ENCODE measurements around the gene PIK3R3.

The PIK3R3 gene

GRCh38 chr1:46043458-46044017 lies 88.9 kb downstream of the PIK3R3 start:
- Histone ChIP-seq H3K4me2 (ENCODE audit: low read length, poor library complexity, severe bottlenecking) (no peak overlapping the region), H3K9ac (ENCODE audit: low read length) (no peak overlapping the region), H3K27ac (ENCODE audit: low read length, poor library complexity, severe bottlenecking) (no peak overlapping the region), H3K23ac (ENCODE audit: low read length in 2 of 2) (no peak overlapping the region), H3K4me1 (ENCODE audit: control insufficient read depth, insufficient read depth, low read depth, low read length) (peaks cover 5% of the 10 kb centered on the region), H4K91ac (ENCODE audit: low read length) (no peak overlapping the region), H3K36me3 (ENCODE audit: control insufficient read depth in 1 of 2, insufficient read depth in 2 of 2, low read depth in 1 of 2, low read length in 2 of 2) (peaks cover 4 to 27% of the 10 kb centered on the region in 2 experiments), H3K4me3 (ENCODE audit: insufficient read depth in 1 of 2, low read depth in 1 of 2, low read length in 2 of 2) (no peak overlapping the region), H4K8ac (ENCODE audit: low read length) (no peak overlapping the region), H2AK5ac (ENCODE audit: low read length, severe bottlenecking) (no peak overlapping the region), H2BK120ac (ENCODE audit: low read depth, low read length) (no peak overlapping the region), H3K14ac (ENCODE audit: low read length in 2 of 2) (no peak overlapping the region), H2BK5ac (ENCODE audit: low read depth, low read length, poor library complexity, severe bottlenecking) (no peak overlapping the region), H3K4ac (ENCODE audit: low read depth in 1 of 2, low read length in 2 of 2) (no peak overlapping the region), H3K79me1 (replicated peaks; ENCODE audit: low read length, poor library complexity, severe bottlenecking) (peaks cover 8% of the 10 kb centered on the region), H3K18ac (ENCODE audit: low read depth in 1 of 2, low read length in 2 of 2) (no peak overlapping the region), H2BK12ac (ENCODE audit: low read length in 2 of 2) (no peak overlapping the region), H3K27me3 (ENCODE audit: control insufficient read depth in 1 of 2, insufficient read depth in 1 of 2, low read length in 2 of 2) (no peaks in the 10 kb centered on the region), H2BK15ac (ENCODE audit: low read depth, poor library complexity, severe bottlenecking) (no peak overlapping the region), H2AFZ (ENCODE audit: low read depth, low read length) (no peak overlapping the region), H3K9me3 (ENCODE audit: control insufficient read depth, low read length) (no peaks in the 10 kb centered on the region)
- 91% methylated on average over 11 of the region's 11 CpGs for WGBS
- DNase-seq, result no peak

GRCh38 chr1:46041974-46042373 lies 90.5 kb downstream of the PIK3R3 start:
- H3K79me1 ChIP-seq (replicated peaks; ENCODE audit: low read length, poor library complexity, severe bottlenecking), result peaks cover 8% of the 10 kb centered on the region
- no peak overlapping the region for H2BK120ac ChIP-seq (ENCODE audit: low read depth, low read length)
- no peak for DNase-seq
- H3K9ac ChIP-seq (ENCODE audit: low read length), result no peak overlapping the region
- H3K27ac ChIP-seq (ENCODE audit: low read length, poor library complexity, severe bottlenecking), result no peak overlapping the region
- peaks cover 4 to 27% of the 10 kb centered on the region in 2 experiments for H3K36me3 ChIP-seq (ENCODE audit: control insufficient read depth in 1 of 2, insufficient read depth in 2 of 2, low read depth in 1 of 2, low read length in 2 of 2)
- H3K4ac ChIP-seq (ENCODE audit: low read depth in 1 of 2, low read length in 2 of 2), result no peak overlapping the region
- H3K18ac ChIP-seq (ENCODE audit: low read depth in 1 of 2, low read length in 2 of 2), result no peak overlapping the region
- H3K4me3 ChIP-seq (ENCODE audit: insufficient read depth in 1 of 2, low read depth in 1 of 2, low read length in 2 of 2), result no peak overlapping the region
- H3K14ac ChIP-seq (ENCODE audit: low read length in 2 of 2), result no peak overlapping the region
- H2AK5ac ChIP-seq (ENCODE audit: low read length, severe bottlenecking), result no peak overlapping the region
- peak overlapping the region in 1 of 2 experiments; percentile 9 for H3K23ac ChIP-seq (ENCODE audit: low read length in 2 of 2)
- no peak overlapping the region for H4K8ac ChIP-seq (ENCODE audit: low read length)
- H3K4me1 ChIP-seq (ENCODE audit: control insufficient read depth, insufficient read depth, low read depth, low read length), result peaks cover 8% of the 10 kb centered on the region
- H4K91ac ChIP-seq (ENCODE audit: low read length), result no peak overlapping the region
- no peak overlapping the region for H2BK5ac ChIP-seq (ENCODE audit: low read depth, low read length, poor library complexity, severe bottlenecking)
- H3K27me3 ChIP-seq (ENCODE audit: control insufficient read depth in 1 of 2, insufficient read depth in 1 of 2, low read length in 2 of 2), result no peaks in the 10 kb centered on the region
- no peak overlapping the region for H2AFZ ChIP-seq (ENCODE audit: low read depth, low read length)
- no peaks in the 10 kb centered on the region for H3K9me3 ChIP-seq (ENCODE audit: control insufficient read depth, low read length)
- no peak overlapping the region for H3K4me2 ChIP-seq (ENCODE audit: low read length, poor library complexity, severe bottlenecking)
- no peak overlapping the region for H2BK15ac ChIP-seq (ENCODE audit: low read depth, poor library complexity, severe bottlenecking)
- no peak overlapping the region for H2BK12ac ChIP-seq (ENCODE audit: low read length in 2 of 2)

GRCh38 chr1:46041551-46041950 lies 90.9 kb downstream of the PIK3R3 start:
- no peak for DNase-seq
- Histone ChIP-seq H3K4me3 (ENCODE audit: insufficient read depth in 1 of 2, low read depth in 1 of 2, low read length in 2 of 2) (no peak overlapping the region), H3K9ac (ENCODE audit: low read length) (no peak overlapping the region), H3K23ac (ENCODE audit: low read length in 2 of 2) (no peak overlapping the region), H3K27ac (ENCODE audit: low read length, poor library complexity, severe bottlenecking) (no peak overlapping the region), H2AFZ (ENCODE audit: low read depth, low read length) (no peak overlapping the region), H2BK5ac (ENCODE audit: low read depth, low read length, poor library complexity, severe bottlenecking) (no peak overlapping the region), H3K79me1 (replicated peaks; ENCODE audit: low read length, poor library complexity, severe bottlenecking) (peaks cover 8% of the 10 kb centered on the region), H3K4me2 (ENCODE audit: low read length, poor library complexity, severe bottlenecking) (no peak overlapping the region), H3K9me3 (ENCODE audit: control insufficient read depth, low read length) (no peaks in the 10 kb centered on the region), H2AK5ac (ENCODE audit: low read length, severe bottlenecking) (no peak overlapping the region), H2BK15ac (ENCODE audit: low read depth, poor library complexity, severe bottlenecking) (no peak overlapping the region), H2BK120ac (ENCODE audit: low read depth, low read length) (no peak overlapping the region), H3K27me3 (ENCODE audit: control insufficient read depth in 1 of 2, insufficient read depth in 1 of 2, low read length in 2 of 2) (no peaks in the 10 kb centered on the region), H4K8ac (ENCODE audit: low read length) (no peak overlapping the region), H3K4me1 (ENCODE audit: control insufficient read depth, insufficient read depth, low read depth, low read length) (peaks cover 8% of the 10 kb centered on the region), H4K91ac (ENCODE audit: low read length) (no peak overlapping the region), H3K18ac (ENCODE audit: low read depth in 1 of 2, low read length in 2 of 2) (no peak overlapping the region), H3K4ac (ENCODE audit: low read depth in 1 of 2, low read length in 2 of 2) (no peak overlapping the region), H2BK12ac (ENCODE audit: low read length in 2 of 2) (no peak overlapping the region), H3K36me3 (ENCODE audit: control insufficient read depth in 1 of 2, insufficient read depth in 2 of 2, low read depth in 1 of 2, low read length in 2 of 2) (peaks cover 4 to 30% of the 10 kb centered on the region in 2 experiments), H3K14ac (ENCODE audit: low read length in 2 of 2) (no peak overlapping the region)
- WGBS, result 100% methylated on average over 2 of the region's 2 CpGs

GRCh38 chr1:46039571-46040052 lies 92.8 kb downstream of the PIK3R3 start:
- Histone ChIP-seq H3K27ac (ENCODE audit: low read length, poor library complexity, severe bottlenecking) (no peak overlapping the region), H2BK15ac (ENCODE audit: low read depth, poor library complexity, severe bottlenecking) (no peak overlapping the region), H3K23ac (ENCODE audit: low read length in 2 of 2) (no peak overlapping the region)

More at GRCh38 chr1:46039571-46040052, 92.8 kb downstream of the PIK3R3 start:
- Histone ChIP-seq H3K79me1 (replicated peaks; ENCODE audit: low read length, poor library complexity, severe bottlenecking) (peaks cover 6% of the 10 kb centered on the region), H3K9me3 (ENCODE audit: control insufficient read depth, low read length) (no peaks in the 10 kb centered on the region), H3K4me1 (ENCODE audit: control insufficient read depth, insufficient read depth, low read depth, low read length) (peaks cover 8% of the 10 kb centered on the region), H3K4me2 (ENCODE audit: low read length, poor library complexity, severe bottlenecking) (no peak overlapping the region), H2BK120ac (ENCODE audit: low read depth, low read length) (no peak overlapping the region), H2BK5ac (ENCODE audit: low read depth, low read length, poor library complexity, severe bottlenecking) (no peak overlapping the region), H3K18ac (ENCODE audit: low read depth in 1 of 2, low read length in 2 of 2) (peak overlapping the region in 1 of 2 experiments; percentile 38), H3K4me3 (ENCODE audit: insufficient read depth in 1 of 2, low read depth in 1 of 2, low read length in 2 of 2) (no peak overlapping the region), H4K8ac (ENCODE audit: low read length) (no peak overlapping the region), H3K14ac (ENCODE audit: low read length in 2 of 2) (no peak overlapping the region), H3K36me3 (ENCODE audit: control insufficient read depth in 1 of 2, insufficient read depth in 2 of 2, low read depth in 1 of 2, low read length in 2 of 2) (peaks cover 8 to 42% of the 10 kb centered on the region in 2 experiments), H2BK12ac (ENCODE audit: low read length in 2 of 2) (no peak overlapping the region), H4K91ac (ENCODE audit: low read length) (no peak overlapping the region), H3K9ac (ENCODE audit: low read length) (no peak overlapping the region), H3K4ac (ENCODE audit: low read depth in 1 of 2, low read length in 2 of 2) (no peak overlapping the region), H2AFZ (ENCODE audit: low read depth, low read length) (no peak overlapping the region), H2AK5ac (ENCODE audit: low read length, severe bottlenecking) (no peak overlapping the region), H3K27me3 (ENCODE audit: control insufficient read depth in 1 of 2, insufficient read depth in 1 of 2, low read length in 2 of 2) (no peaks in the 10 kb centered on the region)
- 78% methylated on average over 4 of the region's 4 CpGs for WGBS
- DNase-seq, result peak; percentile 32

Data from mesenchymal stem cell (in vitro differentiated cells and primary cell).